SK-N-SH (cell line): Measurements from ENCODE around the gene PPHLN1. TPM values are rescaled to one million over a fixed set of nuclear protein-coding genes. Genes with fewer than 3 reads are reported as not detected.

Experiments
- CTCF ChIA-PET: fragments of 300-600, 350-600 bp; formaldehyde crosslinking; extraction: SDS; loops from one replicate; lab custom pipeline; 2021; lab: Yijun Ruan, JAX
- POLR2A ChIA-PET: fragments of 350-600 bp; sonication (Branson Sonifier 250); formaldehyde crosslinking; extraction: SDS; loops from one replicate; lab custom pipeline; 2020; ENCODE audit warnings: antibody characterized with exemption, inconsistent platforms; lab: Yijun Ruan, JAX
- DNase-seq: peaks from one replicate; pipeline ENCODE4 v3.0.0; 2012
- H2AFZ ChIP-seq: fragments of 200-600 bp; sonication (generic); 2 replicates; pipeline ENCODE4 v1.8.1; 2016; ENCODE audit warnings: antibody characterized with exemption, mild to moderate bottlenecking, low read depth
- H3F3A ChIP-seq: fragments of 200-600 bp; sonication (generic); replicated peaks from 2 replicates; pipeline ENCODE3; 2016; ENCODE audit warnings: antibody characterized with exemption, mild to moderate bottlenecking; ENCODE audit not compliant: insufficient read depth
- H3K27ac ChIP-seq, 2 experiments: fragments of 200-500 bp in 1 of 2; fragments of 200-600 bp in 1 of 2; sonication (Bioruptor generic) in 1 of 2; sonication (generic), shearing (Covaris generic) in 1 of 2; 2 replicates each; pipeline versions ENCODE4 v1.5.1 to v1.6.1; 2014 to 2016; ENCODE audit warnings: low read depth in 2 of 2, inconsistent platforms in 1 of 2, low read length in 1 of 2, mild to moderate bottlenecking in 1 of 2, mixed read lengths in 1 of 2
- H3K27me3 ChIP-seq: fragments of 200-600 bp; sonication (generic), shearing (Covaris generic); 2 replicates; pipeline ENCODE4 v1.6.1; 2016; ENCODE audit warnings: mixed run types; ENCODE audit not compliant: insufficient read depth
- H3K36me3 ChIP-seq, 2 experiments: fragments of 200-500 bp in 1 of 2; fragments of 200-600 bp in 1 of 2; sonication (Bioruptor generic) in 1 of 2; sonication (generic) in 1 of 2; replicated peaks in 1 of 2; 2 replicates each; pipeline versions ENCODE3 to v1.5.1; 2014 to 2016; ENCODE audit warnings: low read length in 1 of 2, mild to moderate bottlenecking in 1 of 2; ENCODE audit not compliant: insufficient read depth in 2 of 2, control insufficient read depth in 1 of 2
- H3K4me1 ChIP-seq, 2 experiments: fragments of 200-500 bp in 1 of 2; fragments of 200-600 bp in 1 of 2; sonication (Bioruptor generic) in 1 of 2; sonication (generic), shearing (Covaris generic) in 1 of 2; 2 replicates each; pipeline versions ENCODE4 v1.5.1 to v1.6.1; 2014 to 2016; ENCODE audit warnings: low read depth in 1 of 2, low read length in 1 of 2, mixed run types in 1 of 2; ENCODE audit not compliant: insufficient read depth in 2 of 2, control insufficient read depth in 1 of 2
- H3K4me2 ChIP-seq: fragments of 200-600 bp; sonication (generic), shearing (Covaris generic); 2 replicates; pipeline ENCODE4 v1.6.1; 2017; ENCODE audit warnings: mixed run types
- H3K4me3 ChIP-seq, 2 experiments: fragments of 200-500 bp in 1 of 2; fragments of 200-600 bp in 1 of 2; sonication (Bioruptor generic) in 1 of 2; sonication (generic), shearing (Covaris generic) in 1 of 2; 2 replicates each; pipeline versions ENCODE4 v1.5.1 to v1.8.1; 2014 to 2016; ENCODE audit warnings: low read depth in 2 of 2, inconsistent platforms in 1 of 2, low read length in 1 of 2, mild to moderate bottlenecking in 1 of 2, mixed read lengths in 1 of 2, moderate library complexity in 1 of 2
- H3K79me2 ChIP-seq: fragments of 200-600 bp; sonication (generic); 2 replicates; pipeline ENCODE4 v1.8.1; 2017; ENCODE audit warnings: mild to moderate bottlenecking; ENCODE audit not compliant: insufficient read depth
- H3K9ac ChIP-seq: fragments of 200-600 bp; sonication (generic); 2 replicates; pipeline ENCODE4 v1.6.1; 2017; ENCODE audit warnings: mixed run types
- H3K9me2 ChIP-seq: fragments of 200-600 bp; sonication (generic); 2 replicates; pipeline ENCODE4 v1.6.1; 2017; ENCODE audit warnings: mixed run types
- H3K9me3 ChIP-seq: fragments of 200-600 bp; sonication (generic); 2 replicates; pipeline ENCODE4 v1.6.1; 2017; ENCODE audit warnings: mixed run types, mild to moderate bottlenecking, moderate library complexity
- H4K20me1 ChIP-seq: fragments of 200-600 bp; sonication (generic); 2 replicates; pipeline ENCODE4 v1.6.1; 2017; ENCODE audit warnings: mild to moderate bottlenecking, mixed run types; ENCODE audit not compliant: insufficient read depth
- CHD2 ChIP-seq: fragments of 150-350 bp; IDR thresholded peaks from 2 replicates; pipeline ENCODE4 v1.6.1; 2018; ENCODE audit warnings: low read length; ENCODE audit not compliant: partially characterized antibody
- CTCF ChIP-seq: fragments of 200-600 bp; sonication (generic); IDR thresholded peaks from 2 replicates; pipeline ENCODE4 v1.6.1; 2017; ENCODE audit warnings: antibody characterized with exemption, mild to moderate bottlenecking, moderate library complexity
- FOXJ3 ChIP-seq: sonication (generic); formaldehyde crosslinking; IDR thresholded peaks from 2 replicates; pipeline ENCODE4 v1.5.1; 2020; ENCODE audit warnings: mild to moderate bottlenecking, missing genetic modification reagents
- FOXM1 ChIP-seq: IDR thresholded peaks from 2 replicates; pipeline ENCODE4 v1.4.0; 2012; ENCODE audit warnings: low read depth, mild to moderate bottlenecking
- IRF3 ChIP-seq: fragments of 150-350 bp; IDR thresholded peaks from 2 replicates; pipeline ENCODE4 v1.6.1; 2016; ENCODE audit warnings: mild to moderate bottlenecking, low read depth, low read length
- MAX ChIP-seq: IDR thresholded peaks from 2 replicates; pipeline ENCODE4 v1.4.0; 2012; ENCODE audit warnings: low read depth
- MXI1 ChIP-seq: IDR thresholded peaks from 2 replicates; pipeline ENCODE4 v1.6.1; 2012; ENCODE audit warnings: mild to moderate bottlenecking, low read depth, low read length, improper control_type of control experiment
- NFIC ChIP-seq: IDR thresholded peaks from 2 replicates; pipeline ENCODE4 v1.4.0; 2012; ENCODE audit warnings: borderline replicate concordance
- POLR2AphosphoS5 ChIP-seq: IDR thresholded peaks from 2 replicates; pipeline ENCODE4 v1.6.1; 2012; ENCODE audit warnings: low read depth, low read length
- RAD21 ChIP-seq: IDR thresholded peaks from 2 replicates; pipeline ENCODE4 v1.6.1; 2012; ENCODE audit warnings: mild to moderate bottlenecking, low read length
- REST ChIP-seq: IDR thresholded peaks from 2 replicates; pipeline ENCODE4 v1.6.1; 2012; ENCODE audit warnings: mild to moderate bottlenecking, low read depth, low read length, moderate library complexity
- RFX5 ChIP-seq: IDR thresholded peaks from 2 replicates; pipeline ENCODE4 v1.6.1; 2012; ENCODE audit warnings: mild to moderate bottlenecking, improper control_type of control experiment, low read length
- RXRA ChIP-seq: IDR thresholded peaks from 2 replicates; pipeline ENCODE4 v1.4.0; 2012; ENCODE audit warnings: low read depth, mild to moderate bottlenecking, borderline replicate concordance
- TCF12 ChIP-seq: IDR thresholded peaks from 2 replicates; pipeline ENCODE4 v1.4.0; 2012
- TEAD4 ChIP-seq: IDR thresholded peaks from 2 replicates; pipeline ENCODE4 v1.4.0; 2012; ENCODE audit warnings: mild to moderate bottlenecking, borderline replicate concordance; ENCODE audit not compliant: insufficient read depth
- USF1 ChIP-seq: IDR thresholded peaks from 2 replicates; pipeline ENCODE4 v1.4.0; 2012; ENCODE audit warnings: low read depth, borderline replicate concordance
- USF2 ChIP-seq: fragments of 150-350 bp; IDR thresholded peaks from 2 replicates; pipeline ENCODE4 v1.6.1; 2017; ENCODE audit warnings: antibody characterized with exemption, low read length, low read depth, borderline replicate concordance
- WGBS: methylation state at CpG from one replicate; pipeline ENCODE4 v1.1.6; 2017; ENCODE audit warnings: low lambda C conversion rate; 5-methylcytosine and 5-hydroxymethylcytosine counted together
- polyA plus RNA-seq, 3 experiments: library from polyadenylated mRNA; depleted of rRNA; stranded (reverse); fragments of >200 nt; gene quantifications; 2 replicates each; pipeline ENCODE4 v1.2.3, GENCODE V29; 2012

PPHLN1 gene
- polyA plus RNA-seq, 1 of the 3 experiments (the other 2 are of a cell fraction): 55.4 TPM

GRCh38 chr12:42485823-42486222 lies 159.9 kb downstream of the PPHLN1 start:
- no peak for TF ChIP-seq REST
- no peak for TF ChIP-seq TEAD4
- no peak for TF ChIP-seq RXRA
- TF ChIP-seq MAX: no peak
- TF ChIP-seq FOXJ3 (CRISPR knock-in tag): no peak
- no peak for TF ChIP-seq TCF12
- no peak for TF ChIP-seq POLR2AphosphoS5
- no peak for TF ChIP-seq USF2
- no peak for TF ChIP-seq RAD21
- TF ChIP-seq MXI1: no peak
- TF ChIP-seq FOXM1: no peak
- no peak for TF ChIP-seq IRF3
- no peak for TF ChIP-seq USF1
- TF ChIP-seq NFIC: no peak
- TF ChIP-seq RFX5: no peak
- TF ChIP-seq CHD2: no peak
- no peak for TF ChIP-seq CTCF
- H3K79me2 ChIP-seq: no peaks in the 10 kb centered on the region
- H3K36me3 ChIP-seq: no peaks in the 10 kb centered on the region
- peaks cover 13% of the 10 kb centered on the region; the same call in 1 of the 2 replicates for H3K27me3 ChIP-seq
- no peaks in the 10 kb centered on the region for H4K20me1 ChIP-seq
- ChIA-PET POLR2A (no interaction called here), CTCF (interaction anchor here (0.9 to 7.4 kb wide), 7 partner anchors 10 to 796 kb away, joined by 3 to 206 read pairs (median 17); no protein-coding TSS in a partner anchor)
- 70% methylated on average over 3 of the region's 3 CpGs for WGBS
- peaks cover 0 to 14% of the 10 kb centered on the region in 2 experiments; a peak in 2 of 4 replicates for H3K4me1 ChIP-seq
- no peak overlapping the region for H3K9ac ChIP-seq
- no peak overlapping the region for H3K4me2 ChIP-seq
- peak overlapping the region in 1 of 2 experiments; percentile 55; a peak in 2 of 4 replicates for H3K27ac ChIP-seq
- H3F3A ChIP-seq: peaks cover 3% of the 10 kb centered on the region
- no peak for DNase-seq
- H3K4me3 ChIP-seq: no peak overlapping the region
- no peak overlapping the region for H2AFZ ChIP-seq
- H3K9me2 ChIP-seq: no peaks in the 10 kb centered on the region
- H3K9me3 ChIP-seq: no peaks in the 10 kb centered on the region
